IPS DF 4.7 (cell line): ENCODE data around the gene FOXS1.

Source experiments
- DNase-seq: peaks from one replicate; pipeline ENCODE4 v3.0.0-alpha.2; 2013; ENCODE audit warnings: low spot score; ENCODE audit errors: extremely low read depth

The FOXS1 gene

GRCh38 chr20:31797364-31797763 lies 48.0 kb downstream of the FOXS1 start:
- DNase-seq, result no peak
